H1 (cell line): ENCODE data around the gene TMEM161A. TPM values are rescaled to one million over a fixed set of nuclear protein-coding genes. Genes with fewer than 3 reads are reported as not detected.

Experiments used
- CTCF ChIA-PET: fragments of 300-600 bp; sonication (Branson Sonifier 250); formaldehyde crosslinking; loops from one replicate; lab custom pipeline; 2021; ENCODE audit not compliant: partially characterized antibody; lab: Charles Lee
- POLR2A ChIA-PET: fragments of 300-600 bp; sonication (Branson Sonifier 250); formaldehyde crosslinking; loops from one replicate; lab custom pipeline; 2021; ENCODE audit warnings: inconsistent platforms; ENCODE audit not compliant: partially characterized antibody; lab: Charles Lee
- DNase-seq, 2 experiments: peaks; one replicate each; pipeline versions ENCODE4 v3.0.0 to v3.0.0-alpha.2; 2010 to 2022; ENCODE audit warnings: low spot score in 2 of 2, low read depth in 1 of 2, mixed read lengths in 1 of 2
- FAIRE-seq: peaks from 2 replicates; lab custom pipeline; 2011; peaks lifted over from hg19 to GRCh38; lab: Jason Lieb, UNC
- H2AFZ ChIP-seq: 2 replicates; pipeline ENCODE4 v1.8.1; 2012; ENCODE audit warnings: low read length, inconsistent platforms
- H2AK5ac ChIP-seq: 2 replicates; pipeline ENCODE4 v1.6.1; 2013; ENCODE audit warnings: low read depth, low read length
- H2BK120ac ChIP-seq: replicated peaks from 2 replicates; pipeline ENCODE3; 2013; ENCODE audit warnings: low read depth, low read length, inconsistent platforms
- H2BK12ac ChIP-seq: 2 replicates; pipeline ENCODE4 v1.6.1; 2013; ENCODE audit warnings: low read depth, low read length
- H2BK15ac ChIP-seq: 2 replicates; pipeline ENCODE4 v1.6.1; 2013; ENCODE audit warnings: low read length
- H2BK20ac ChIP-seq: 2 replicates; pipeline ENCODE4 v1.6.1; 2013; ENCODE audit warnings: low read length
- H2BK5ac ChIP-seq: 2 replicates; pipeline ENCODE4 v1.6.1; 2013; ENCODE audit warnings: low read depth, low read length
- H3K14ac ChIP-seq: 2 replicates; pipeline ENCODE4 v1.6.1; 2013; ENCODE audit warnings: inconsistent platforms; ENCODE audit not compliant: insufficient read length
- H3K18ac ChIP-seq: 2 replicates; pipeline ENCODE4 v1.6.1; 2013; ENCODE audit warnings: low read length; ENCODE audit errors: extremely low read depth
- H3K23ac ChIP-seq: 2 replicates; pipeline ENCODE4 v1.6.1; 2013; ENCODE audit warnings: inconsistent platforms; ENCODE audit not compliant: insufficient read length
- H3K23me2 ChIP-seq: 2 replicates; pipeline ENCODE4 v1.6.1; 2013; ENCODE audit warnings: low read depth, low read length
- H3K27ac ChIP-seq: 2 replicates; pipeline ENCODE4 v1.6.1; 2011; ENCODE audit warnings: low read depth, low read length, inconsistent platforms
- H3K27me3 ChIP-seq, 4 experiments: replicated peaks in 1 of 4; 1 replicate in 1 of 4; 2 replicates in 3 of 4; pipeline versions ENCODE4 v1.6.1 to v1.8.1; 2011 to 2013; ENCODE audit warnings: low read length in 3 of 4, mild to moderate bottlenecking in 3 of 4, inconsistent platforms in 2 of 4, mixed read lengths in 2 of 4, moderate library complexity in 1 of 4; ENCODE audit not compliant: control insufficient read depth in 3 of 4, insufficient read depth in 3 of 4; ENCODE audit errors: extremely low read depth in 1 of 4
- H3K36me3 ChIP-seq, 4 experiments: 2 replicates each; pipeline versions ENCODE4 v1.6.1 to v1.8.1; 2011 to 2013; ENCODE audit warnings: mild to moderate bottlenecking in 4 of 4, low read length in 3 of 4, moderate library complexity in 2 of 4, control low read depth in 1 of 4, inconsistent platforms in 1 of 4; ENCODE audit not compliant: insufficient read depth in 4 of 4, control insufficient read depth in 2 of 4
- H3K4ac ChIP-seq: replicated peaks from 2 replicates; pipeline ENCODE3; 2013; ENCODE audit warnings: low read length, low read depth, mixed read lengths, inconsistent platforms; ENCODE audit not compliant: insufficient read length
- H3K4me1 ChIP-seq, 4 experiments: replicated peaks in 1 of 4; 1 replicate in 1 of 4; 2 replicates in 3 of 4; pipeline versions ENCODE4 v1.6.1 to v1.8.1; 2011 to 2013; ENCODE audit warnings: low read length in 3 of 4, inconsistent platforms in 2 of 4, mixed read lengths in 1 of 4; ENCODE audit not compliant: insufficient read depth in 4 of 4, control insufficient read depth in 3 of 4
- H3K4me2 ChIP-seq, 2 experiments: 2 replicates each; pipeline versions ENCODE4 v1.6.1 to v1.8.1; 2011 to 2013; ENCODE audit warnings: low read depth in 2 of 2, low read length in 2 of 2, control low read depth in 1 of 2, inconsistent platforms in 1 of 2, mild to moderate bottlenecking in 1 of 2; ENCODE audit not compliant: insufficient read depth in 1 of 2
- H3K4me3 ChIP-seq, 4 experiments: fragments of 200-600, 300-600 bp in 1 of 4; sonication (generic), shearing (Covaris generic), sonication (Bioruptor Twin) in 1 of 4; 2 replicates each; pipeline versions ENCODE4 v1.5.1 to v1.8.1; 2011 to 2016; ENCODE audit warnings: low read length in 4 of 4, low read depth in 3 of 4, control low read depth in 2 of 4, inconsistent platforms in 2 of 4, mild to moderate bottlenecking in 2 of 4, mixed read lengths in 1 of 4, moderate library complexity in 1 of 4; ENCODE audit not compliant: insufficient read depth in 2 of 4; ENCODE audit errors: extremely low read depth in 1 of 4
- H3K56ac ChIP-seq: replicated peaks from 2 replicates; pipeline ENCODE3; 2013; ENCODE audit warnings: low read depth, mild to moderate bottlenecking, mixed read lengths, low read length, inconsistent platforms; ENCODE audit not compliant: insufficient read length
- H3K79me1 ChIP-seq: 2 replicates; pipeline ENCODE4 v1.6.1; 2013; ENCODE audit warnings: low read depth, low read length, control low read depth
- H3K79me2 ChIP-seq, 2 experiments: 2 replicates each; pipeline versions ENCODE4 v1.6.1 to v1.8.1; 2012 to 2013; ENCODE audit warnings: low read length in 2 of 2, mild to moderate bottlenecking in 2 of 2, inconsistent platforms in 1 of 2; ENCODE audit not compliant: insufficient read depth in 2 of 2, control insufficient read depth in 1 of 2
- H3K9ac ChIP-seq, 4 experiments: replicated peaks in 1 of 4; 1 replicate in 1 of 4; 2 replicates in 3 of 4; pipeline versions ENCODE4 v1.6.1 to v1.8.1; 2011 to 2013; ENCODE audit warnings: low read depth in 3 of 4, low read length in 3 of 4, control low read depth in 2 of 4, mild to moderate bottlenecking in 2 of 4, moderate library complexity in 2 of 4, inconsistent platforms in 1 of 4; ENCODE audit errors: extremely low read depth in 1 of 4
- H3K9me3 ChIP-seq, 2 experiments: 2 replicates each; pipeline versions ENCODE4 v1.6.1 to v1.8.1; 2012 to 2013; ENCODE audit warnings: mild to moderate bottlenecking in 2 of 2, moderate library complexity in 2 of 2, control low read depth in 1 of 2, inconsistent platforms in 1 of 2, low read depth in 1 of 2, low read length in 1 of 2, mixed read lengths in 1 of 2; ENCODE audit not compliant: insufficient read depth in 2 of 2
- H4K20me1 ChIP-seq, 2 experiments: replicated peaks in 1 of 2; 2 replicates each; pipeline versions ENCODE3 to v1.8.1; 2011 to 2013; ENCODE audit warnings: inconsistent platforms in 2 of 2, low read length in 2 of 2, mild to moderate bottlenecking in 1 of 2; ENCODE audit not compliant: insufficient read depth in 2 of 2, control insufficient read depth in 1 of 2
- H4K5ac ChIP-seq: 2 replicates; pipeline ENCODE4 v1.6.1; 2013; ENCODE audit warnings: low read length, low read depth, mixed read lengths, inconsistent platforms; ENCODE audit not compliant: insufficient read length
- H4K8ac ChIP-seq: 2 replicates; pipeline ENCODE4 v1.8.0; 2013; ENCODE audit warnings: mild to moderate bottlenecking, moderate library complexity, low read length, inconsistent platforms; ENCODE audit not compliant: insufficient read depth; ENCODE audit errors: extremely low read depth
- H4K91ac ChIP-seq: replicated peaks from 2 replicates; pipeline ENCODE3; 2013; ENCODE audit warnings: low read length, mixed read lengths, inconsistent platforms; ENCODE audit not compliant: insufficient read length
- MAFK ChIP-seq: IDR thresholded peaks from 2 replicates; pipeline ENCODE4 v1.6.1; 2012; ENCODE audit warnings: low read depth, mild to moderate bottlenecking, improper control_type of control experiment, low read length
- YY1 ChIP-seq: IDR thresholded peaks from 2 replicates; pipeline ENCODE4 v1.6.1; 2011; ENCODE audit warnings: low read depth, mild to moderate bottlenecking, low read length
- WGBS, 2 experiments: shearing (Covaris generic) in 1 of 2; methylation state at CpG; one replicate each; pipeline versions ENCODE4 v1.1.6 to v1.1.7; 2013 to 2015; ENCODE audit warnings: low lambda C conversion rate in 2 of 2, mixed read lengths in 2 of 2, inconsistent platforms in 1 of 2, low coverage in 1 of 2, missing lambda C conversion rate in 1 of 2; ENCODE audit not compliant: insufficient replicate concordance in 2 of 2, insufficient coverage in 1 of 2, insufficient read length in 1 of 2; ENCODE audit errors: extremely low coverage in 1 of 2, missing lambda C conversion rate in 1 of 2; 5-methylcytosine and 5-hydroxymethylcytosine counted together
- polyA plus RNA-seq, 7 experiments: library from polyadenylated mRNA; depleted of rRNA in 3 of 7; stranded (reverse) in 5 of 7; unstranded in 2 of 7; fragments of >200 nt in 5 of 7; fragments of 200-250 nt in 2 of 7; gene quantifications; 1 replicate in 5 of 7; 2 replicates in 1 of 7; 4 replicates in 1 of 7; pipeline versions ENCODE4 v1.2.1 to v1.2.3, GENCODE V29; 2011 to 2013; ENCODE audit warnings: missing spikeins in 2 of 7, mixed read lengths in 2 of 7
- total RNA-seq: library from RNA; stranded (reverse); fragmentation: NEBNext Ultra II Directional; extraction: Animal tissue kit (Norgen Biotek cat#: 25700); gene quantifications from 2 replicates; pipeline ENCODE4 v1.2.1, GENCODE V29; 2021

Gene TMEM161A
- total and polyA plus RNA-seq, 2 of the 8 experiments (the other 6 are each of a cell fraction or from before 2014, with no cell fraction given) = 47.8 to 103 TPM

- peaks cover 0 to 2% of the 10 kb centered on the region in 2 experiments for H4K20me1 ChIP-seq
Measured at GRCh38 chr19:19126102-19126501, 12.2 kb downstream of the TMEM161A start.

More at GRCh38 chr19:19126102-19126501, 12.2 kb downstream of the TMEM161A start:
- no peak overlapping the region for H3K27ac ChIP-seq
- H3K27me3 ChIP-seq = no peaks in the 10 kb centered on the region
- H4K8ac ChIP-seq = no peak overlapping the region
- no peaks in the 10 kb centered on the region for H3K9me3 ChIP-seq
- CTCF ChIA-PET = interaction anchor here (1.2 to 1.5 kb wide), 2 partner anchors 14 to 20 kb away, joined by 4 read pairs; no protein-coding TSS in a partner anchor
- no peaks in the 10 kb centered on the region for H3K79me2 ChIP-seq
- no peak overlapping the region for H2BK20ac ChIP-seq
- 87% methylated on average over 6 of the region's 6 CpGs; no CpG with 5 or more reads in 1 of the 2 experiments for WGBS, 2 experiments
- H2AK5ac ChIP-seq = no peak overlapping the region
- peaks cover 0 to 7% (median 4%) of the 10 kb centered on the region in 4 experiments; a peak in 4 of 7 replicates for H3K4me1 ChIP-seq
- H3K4me3 ChIP-seq = no peak overlapping the region
- H2AFZ ChIP-seq = no peak overlapping the region
- no peak overlapping the region for H3K4me2 ChIP-seq
- no peak overlapping the region for H3K23ac ChIP-seq
- H2BK120ac ChIP-seq = no peak overlapping the region
- DNase-seq (no peak), FAIRE-seq (no peak)
- POLR2A ChIA-PET = no interaction called here
- no peak overlapping the region for H4K5ac ChIP-seq
- H3K18ac ChIP-seq = no peak overlapping the region
- no peaks in the 10 kb centered on the region for H3K23me2 ChIP-seq
- no peak overlapping the region for H2BK12ac ChIP-seq
- H3K36me3 ChIP-seq = peaks cover 0 to 5% (median 2%) of the 10 kb centered on the region in 4 experiments; a peak in 1 of 8 replicates
- no peak overlapping the region for H4K91ac ChIP-seq
- no peak overlapping the region for H3K4ac ChIP-seq
- no peak overlapping the region for H2BK5ac ChIP-seq
- no peaks in the 10 kb centered on the region for H3K79me1 ChIP-seq
- no peak overlapping the region for H3K14ac ChIP-seq
- no peak overlapping the region for H3K9ac ChIP-seq
- H3K56ac ChIP-seq = no peak overlapping the region
- TF ChIP-seq MAFK (peak; percentile 60; the same call in 1 of the 2 replicates), YY1 (no peak)
- no peak overlapping the region for H2BK15ac ChIP-seq
